ENCODE results near the gene AGFG1.

DNA sequence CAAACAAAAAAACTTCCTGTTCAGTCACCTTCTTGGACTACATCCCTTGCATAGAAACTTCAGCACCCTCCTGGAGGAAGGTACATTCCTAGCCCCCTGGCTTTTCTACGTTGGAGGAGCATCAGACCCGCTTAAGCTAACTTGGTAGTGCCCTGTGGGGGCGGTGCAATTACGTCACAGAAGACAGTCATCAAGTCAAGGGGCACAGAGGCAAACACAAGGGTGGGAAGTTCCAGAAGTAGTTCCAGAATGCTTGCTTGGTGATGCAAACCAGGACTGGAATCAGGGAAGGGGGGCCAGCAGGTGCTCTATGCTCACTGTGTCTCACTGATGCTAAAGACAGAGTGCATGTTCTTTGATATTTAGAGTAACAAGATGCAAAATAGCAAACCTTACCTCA is 15.2 kb upstream of the AGFG1 start:
- TF ChIP-seq POLR2AphosphoS5 (IDR thresholded peaks at IDR 0.05; ENCODE audit: low read depth, low read length) (no peak), FOXP2 (optimal IDR thresholded peaks at IDR 0.05; ENCODE audit: borderline replicate concordance, extremely low read depth, extremely low read length, insufficient read depth) (no peak)
